NCI-H1436 treated with DMSO at 0.1 percent for 48 hours (cell line): ENCODE results near the gene PDE5A.
A peak's percentile ranks its signal among the peaks of the same experiment; 100 is the strongest.

Experiments
- DNase-seq: peaks from one replicate; lab custom pipeline; 2025; lab: John Stamatoyannopoulos, UW

PDE5A gene

DNA sequence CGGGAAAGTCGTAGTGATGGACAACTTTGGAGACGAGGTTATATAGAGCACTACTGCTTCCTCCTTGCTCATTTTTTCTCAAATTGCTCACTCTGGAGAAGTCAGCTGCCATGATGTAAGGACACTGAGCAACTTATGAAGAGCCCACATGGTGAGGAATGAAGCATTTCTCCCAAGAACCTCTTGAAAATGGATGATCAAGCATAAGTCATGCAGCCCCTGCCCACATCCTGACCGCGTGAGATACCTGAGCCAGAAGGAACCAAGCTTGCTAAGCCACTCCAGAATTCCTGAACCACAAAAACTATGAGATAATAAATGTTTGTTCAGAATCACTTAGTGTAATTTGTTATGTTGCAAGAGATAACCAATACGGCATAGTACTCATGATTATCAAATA, 42.8 kb downstream of the PDE5A start:
- no peak for DNase-seq

DNA sequence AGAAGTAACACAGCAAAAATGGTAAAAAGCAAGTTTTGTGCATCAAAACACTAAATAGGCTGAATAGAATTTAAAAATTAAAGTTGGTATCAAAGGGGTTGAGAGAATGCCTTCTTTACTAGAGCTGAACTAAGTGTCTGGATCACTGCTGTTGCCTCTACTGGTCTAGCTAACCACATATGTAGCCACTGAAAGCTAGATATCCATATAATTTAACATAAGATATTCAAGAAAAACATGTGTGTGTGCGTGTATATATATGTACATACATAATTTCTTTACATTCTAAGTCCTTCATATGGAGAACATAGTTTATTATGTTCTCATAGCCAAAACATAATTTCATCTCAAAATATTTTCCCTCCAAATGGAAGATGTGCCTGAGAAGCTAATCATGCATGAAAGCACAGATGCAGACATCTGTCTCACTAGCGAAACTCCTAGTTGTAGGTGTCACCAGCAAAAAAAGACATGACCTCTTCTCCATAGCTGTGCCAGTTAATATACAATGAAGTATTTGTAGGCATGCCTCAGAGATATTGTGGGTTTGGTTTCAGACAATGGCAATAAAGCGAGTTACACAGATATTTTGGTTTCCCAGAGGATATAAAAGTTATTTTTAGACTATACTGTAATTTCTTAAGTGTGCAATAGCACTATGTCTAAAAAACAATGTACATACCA, 47.3 kb downstream of the PDE5A start:
- no peak for DNase-seq

DNA sequence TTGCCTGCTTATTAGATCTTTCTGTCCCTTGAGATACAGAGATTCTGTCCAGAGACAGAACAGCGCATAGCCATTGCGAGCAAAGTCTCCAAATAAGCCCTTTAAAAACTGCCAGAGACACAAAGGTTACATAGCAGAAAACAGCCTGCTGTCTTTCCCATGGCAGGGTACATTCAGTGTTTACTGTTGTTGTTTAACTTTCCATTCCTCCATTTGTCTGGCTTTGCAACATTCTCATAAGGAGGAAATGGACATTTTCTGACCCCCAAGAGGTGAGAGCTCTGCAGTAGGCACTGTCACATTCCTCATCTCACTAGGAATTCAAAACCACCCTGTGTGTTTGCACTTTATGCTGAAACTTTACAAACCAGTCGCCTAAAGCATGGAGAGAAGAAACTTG, 48.3 kb downstream of the PDE5A start:
- DNase-seq, result no peak

DNA sequence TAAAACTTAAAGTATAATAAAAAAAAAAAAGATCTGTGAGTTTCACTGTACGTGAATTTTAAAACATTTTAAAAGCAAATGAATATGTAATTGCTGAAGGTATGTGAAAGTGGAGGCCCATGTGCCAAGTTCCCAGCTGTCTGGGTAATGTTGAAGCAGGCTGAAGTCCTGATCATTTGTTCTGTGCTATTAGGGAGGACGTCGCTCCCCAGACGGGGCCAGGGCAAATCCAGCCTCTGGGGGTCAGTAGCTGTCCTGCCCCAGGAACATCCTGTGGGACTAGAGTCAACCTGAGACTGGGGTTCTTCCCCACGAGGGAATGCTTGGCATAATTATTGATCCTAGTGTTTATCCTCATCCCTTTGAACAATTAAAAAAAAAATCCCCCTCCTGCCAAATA, 48.8 kb downstream of the PDE5A start:
- no peak for DNase-seq

DNA sequence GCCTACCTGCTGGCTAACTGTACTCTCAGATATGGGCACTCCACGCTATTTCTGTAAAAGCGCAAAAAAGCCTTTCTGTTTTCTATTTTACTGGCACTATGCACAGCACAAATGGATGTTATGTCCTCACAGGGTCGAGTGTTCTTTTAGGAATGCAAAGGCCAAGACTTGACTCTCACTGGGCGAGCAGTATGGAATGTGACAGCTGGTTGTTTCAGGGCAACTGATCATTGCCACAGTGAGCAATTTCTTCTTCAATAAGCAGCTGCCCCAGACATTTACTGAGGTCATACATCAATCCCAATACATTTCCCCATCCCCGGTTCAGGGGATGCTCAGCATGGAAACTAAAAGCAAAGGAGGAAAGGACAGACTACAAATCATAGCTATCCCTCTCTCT, 58.2 kb downstream of the PDE5A start:
- DNase-seq, result no peak

DNA sequence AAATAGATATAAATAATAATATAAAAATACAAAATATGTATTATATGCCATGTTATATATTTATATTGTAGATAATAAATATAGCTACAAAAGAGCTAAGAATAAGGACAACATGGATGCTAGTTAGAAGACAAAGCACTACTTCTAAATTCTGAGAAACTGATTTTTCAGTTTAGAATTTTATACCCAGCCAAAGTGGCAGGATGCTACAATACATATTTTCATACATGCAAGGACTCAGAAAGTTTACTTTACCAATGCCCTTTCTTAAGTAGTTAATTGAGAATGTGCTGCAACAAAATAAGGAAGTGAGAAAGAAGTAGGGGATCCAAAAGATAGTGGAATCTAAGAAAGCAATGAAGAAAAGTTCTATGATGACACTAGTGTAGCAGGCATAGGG, 64.5 kb downstream of the PDE5A start:
- DNase-seq, result no peak

DNA sequence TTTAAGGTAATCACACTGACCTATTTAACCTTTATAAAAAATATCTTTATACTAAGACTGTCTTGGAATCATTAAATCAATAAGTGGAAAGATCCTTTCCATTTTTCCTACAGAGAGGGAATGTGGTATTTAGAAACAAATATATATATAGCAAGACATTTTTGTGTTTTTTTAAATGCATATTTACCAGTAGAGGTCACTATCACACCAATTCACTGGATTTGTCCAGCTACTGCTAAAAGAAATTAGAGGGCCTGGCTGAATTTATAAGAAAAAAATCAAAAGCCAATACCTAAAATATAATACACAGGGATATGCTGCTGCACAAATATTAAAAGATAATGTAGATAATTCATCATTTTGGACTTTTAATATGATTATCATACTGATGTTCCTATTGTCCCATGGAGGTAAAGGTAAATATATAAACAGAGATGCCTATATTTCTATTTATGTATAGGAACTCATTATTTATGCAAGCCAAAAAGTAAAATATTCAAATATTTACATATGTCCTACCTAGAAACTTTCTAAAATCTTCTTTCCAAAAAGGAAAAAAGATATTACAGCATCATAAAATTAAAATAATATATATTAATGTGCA, 69.5 kb downstream of the PDE5A start:
- DNase-seq, result peak; percentile 15

DNA sequence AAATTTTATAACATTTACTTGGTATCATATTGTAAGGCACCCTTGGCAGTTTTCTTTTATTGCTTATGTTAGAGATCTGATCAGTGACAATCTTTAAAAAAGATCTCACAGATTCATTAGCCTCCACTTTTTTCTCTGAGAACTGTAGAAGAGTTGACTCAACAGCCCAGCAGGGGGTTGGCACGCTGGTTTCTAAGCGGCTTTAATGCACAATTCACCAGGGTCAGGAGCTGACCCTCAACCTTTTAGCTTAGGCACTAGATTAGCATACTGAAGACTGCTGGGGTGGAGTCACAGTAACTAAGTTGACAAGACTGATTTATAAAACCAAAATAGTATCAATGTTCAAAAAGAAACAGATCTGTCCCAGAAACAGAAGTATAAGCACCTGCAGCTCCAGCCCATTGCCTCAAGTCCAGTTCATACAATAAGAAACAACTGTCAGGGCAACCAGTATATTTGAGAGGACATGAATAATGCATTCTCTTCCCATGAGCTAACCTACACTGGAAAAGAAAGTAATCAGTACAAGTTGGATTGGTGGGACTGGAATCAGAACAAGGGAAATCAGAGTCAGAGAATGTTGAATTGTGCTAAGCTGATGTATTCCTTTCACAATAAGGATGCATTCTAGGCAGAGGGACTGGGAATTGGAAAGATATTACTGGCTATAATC, 77.6 kb downstream of the PDE5A start:
- no peak for DNase-seq

DNA sequence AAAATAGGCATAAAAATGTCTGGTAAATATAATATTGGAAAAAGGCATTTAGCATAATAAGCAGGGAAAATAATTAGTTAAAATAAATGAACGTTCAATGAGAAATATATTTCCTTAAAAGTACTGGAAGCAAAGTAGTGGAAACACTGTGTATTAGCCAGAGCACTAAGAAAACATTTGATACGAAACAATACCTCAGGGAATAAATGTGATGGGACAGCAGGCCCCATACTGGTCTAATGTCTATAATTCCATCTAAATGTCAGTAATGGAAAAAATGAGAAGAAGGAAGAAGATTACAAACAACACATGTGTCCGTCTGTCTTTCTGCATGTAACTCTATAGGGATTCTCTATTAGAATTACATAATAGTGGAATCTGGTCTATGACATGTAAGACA, 79.0 kb downstream of the PDE5A start:
- DNase-seq, result no peak

DNA sequence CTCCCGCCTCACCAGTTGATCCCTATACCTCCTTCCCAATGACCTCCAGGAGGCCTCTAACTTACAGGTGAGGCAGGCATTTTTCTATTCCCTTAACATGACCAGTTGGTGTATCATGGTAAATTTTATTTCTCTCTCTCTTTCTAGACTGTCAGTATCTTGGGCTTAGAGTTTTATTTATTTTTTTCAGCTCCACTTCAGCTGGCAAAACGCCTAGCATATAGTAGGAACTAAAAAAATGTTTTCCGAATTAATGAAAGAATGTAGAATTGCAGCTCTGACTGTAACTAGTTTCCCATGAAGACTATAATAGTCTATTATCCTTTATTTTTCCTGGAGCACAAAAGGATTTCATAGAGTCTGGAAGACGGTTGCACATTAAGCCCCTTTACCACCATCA, 84.8 kb downstream of the PDE5A start:
- DNase-seq, result no peak

DNA sequence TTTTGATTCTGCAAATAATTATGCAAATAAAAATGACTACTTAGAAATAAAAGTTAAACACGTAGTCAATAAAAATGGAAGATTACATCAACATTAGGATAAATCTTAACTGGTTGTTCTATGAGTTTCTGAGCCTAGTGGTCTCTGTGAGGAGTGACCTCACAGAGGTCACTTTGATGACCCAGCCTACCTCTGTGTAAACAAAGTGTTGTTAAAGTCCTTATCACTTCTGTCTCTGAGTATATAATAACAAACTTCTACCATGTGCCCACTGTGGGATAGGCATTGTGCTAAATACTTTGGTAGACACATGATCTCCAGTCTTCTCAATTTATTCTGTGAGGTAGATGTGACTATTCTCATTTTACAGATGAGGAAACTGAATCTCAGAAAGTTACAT, 85.4 kb downstream of the PDE5A start:
- no peak for DNase-seq

DNA sequence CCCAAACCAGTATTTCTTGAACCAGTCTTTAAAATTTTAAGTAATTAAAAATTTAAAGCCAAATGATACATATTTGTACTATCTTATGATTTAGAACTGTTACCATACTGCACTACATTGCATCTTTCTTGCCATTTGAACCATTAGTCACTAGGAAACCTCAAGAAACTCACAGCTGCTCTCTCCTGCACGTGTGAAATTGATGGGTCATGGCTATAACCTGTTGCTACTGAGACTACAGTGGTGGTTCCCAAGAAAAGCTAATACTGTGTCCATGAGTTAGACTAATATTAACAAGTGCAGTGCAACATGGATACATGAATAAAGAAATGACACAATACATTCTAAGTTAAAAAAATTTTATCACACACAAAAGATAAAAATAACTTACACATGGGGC, 88.4 kb downstream of the PDE5A start:
- DNase-seq, result no peak

DNA sequence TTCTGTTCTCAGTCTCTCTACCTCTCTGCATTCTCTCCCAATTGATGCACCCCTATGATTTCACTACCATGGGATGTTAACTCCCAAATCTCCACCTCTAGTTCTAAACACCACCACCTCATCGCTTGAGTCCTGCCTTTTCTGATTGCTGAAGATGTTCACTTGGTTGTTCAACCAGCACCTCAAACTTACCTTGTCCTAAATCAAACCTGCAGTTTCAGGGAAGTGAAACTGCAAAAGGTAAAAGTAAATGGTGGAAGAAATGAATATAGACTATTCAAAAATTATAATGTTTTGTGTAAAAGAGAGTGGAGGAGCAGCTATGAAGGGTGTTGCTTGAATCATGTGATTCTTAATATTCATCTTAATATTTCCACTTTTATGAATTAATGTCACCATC, 91.0 kb downstream of the PDE5A start:
- DNase-seq, result no peak

DNA sequence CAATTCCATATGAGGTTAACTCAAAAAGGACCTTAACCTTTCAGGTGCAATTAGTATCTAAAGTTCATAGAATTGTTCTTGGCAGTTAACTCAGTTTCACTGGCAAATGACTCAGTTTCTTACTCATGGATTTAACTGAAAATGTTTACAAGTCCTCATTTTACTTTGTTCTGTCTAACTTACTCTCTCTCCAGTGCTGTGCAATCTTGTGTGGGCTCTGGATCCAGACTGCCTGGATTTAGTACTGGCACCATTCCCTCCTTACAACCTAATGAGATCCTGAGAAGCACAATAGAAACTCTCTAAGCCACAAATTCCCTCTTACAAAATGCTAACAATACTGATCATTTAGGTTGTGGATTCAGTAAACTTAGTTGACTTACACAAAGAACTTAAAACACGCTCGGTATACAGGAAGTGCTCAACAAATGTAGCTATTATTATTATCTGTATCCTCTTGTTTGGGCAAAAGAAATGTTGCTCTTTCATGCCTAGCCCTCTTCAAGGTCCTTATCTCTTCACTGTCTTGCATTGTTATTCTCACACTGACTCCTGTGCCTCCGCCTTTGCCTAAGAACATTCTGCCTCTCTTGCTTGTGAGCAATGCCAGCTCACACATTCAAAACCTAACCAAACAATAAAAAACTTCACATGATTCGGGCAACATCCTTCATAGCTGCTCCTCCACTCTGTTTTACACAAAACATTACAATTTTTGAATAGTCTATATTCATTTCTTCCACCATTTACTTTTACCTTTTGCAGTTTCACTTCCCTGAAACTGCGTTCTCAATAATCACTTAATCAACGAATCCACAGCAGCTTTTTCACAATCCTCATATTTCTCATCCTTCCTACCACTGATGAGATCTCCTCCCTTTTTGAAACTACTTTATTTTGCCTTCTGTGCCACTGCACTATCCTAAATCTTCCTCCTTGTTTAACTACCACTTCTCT, 91.8 kb downstream of the PDE5A start:
- no peak for DNase-seq

DNA sequence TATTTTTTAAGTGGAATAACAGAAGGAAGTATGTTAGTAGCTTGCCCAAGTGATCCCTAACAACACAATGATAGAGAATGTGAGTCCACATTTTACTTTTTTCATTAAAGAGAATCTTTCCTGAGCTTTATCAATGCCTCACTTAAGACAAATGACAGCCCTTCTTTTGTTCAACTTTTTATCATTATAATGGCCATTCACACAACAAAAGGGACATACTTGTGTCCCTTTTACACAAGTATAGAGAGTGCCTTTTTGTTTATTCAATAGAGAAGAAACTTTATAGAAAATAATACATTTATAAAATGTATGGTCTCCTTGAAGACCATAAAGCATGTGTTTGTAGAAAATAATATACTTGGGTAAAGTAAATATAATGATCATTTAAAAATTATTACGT, 96.3 kb downstream of the PDE5A start:
- DNase-seq, result no peak

DNA sequence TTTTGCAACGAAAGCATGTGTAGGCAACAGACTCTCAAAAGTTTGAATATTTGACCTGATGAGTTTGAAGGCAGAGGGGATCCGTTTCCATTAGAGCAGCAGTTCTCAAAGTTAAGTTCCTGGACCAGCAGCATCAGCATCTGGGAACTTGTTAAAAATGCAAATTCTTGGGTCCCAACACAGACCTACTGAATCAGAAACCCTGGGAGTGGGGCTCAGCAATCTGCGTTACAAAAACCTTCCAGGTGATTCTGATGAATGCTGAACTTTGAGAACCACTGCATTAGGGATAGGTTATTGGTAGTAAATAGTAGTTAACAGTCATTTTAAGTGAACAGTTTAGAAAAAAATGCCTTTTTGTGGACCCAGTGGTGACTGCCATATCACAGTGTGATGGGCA, 98.8 kb downstream of the PDE5A start:
- no peak for DNase-seq

DNA sequence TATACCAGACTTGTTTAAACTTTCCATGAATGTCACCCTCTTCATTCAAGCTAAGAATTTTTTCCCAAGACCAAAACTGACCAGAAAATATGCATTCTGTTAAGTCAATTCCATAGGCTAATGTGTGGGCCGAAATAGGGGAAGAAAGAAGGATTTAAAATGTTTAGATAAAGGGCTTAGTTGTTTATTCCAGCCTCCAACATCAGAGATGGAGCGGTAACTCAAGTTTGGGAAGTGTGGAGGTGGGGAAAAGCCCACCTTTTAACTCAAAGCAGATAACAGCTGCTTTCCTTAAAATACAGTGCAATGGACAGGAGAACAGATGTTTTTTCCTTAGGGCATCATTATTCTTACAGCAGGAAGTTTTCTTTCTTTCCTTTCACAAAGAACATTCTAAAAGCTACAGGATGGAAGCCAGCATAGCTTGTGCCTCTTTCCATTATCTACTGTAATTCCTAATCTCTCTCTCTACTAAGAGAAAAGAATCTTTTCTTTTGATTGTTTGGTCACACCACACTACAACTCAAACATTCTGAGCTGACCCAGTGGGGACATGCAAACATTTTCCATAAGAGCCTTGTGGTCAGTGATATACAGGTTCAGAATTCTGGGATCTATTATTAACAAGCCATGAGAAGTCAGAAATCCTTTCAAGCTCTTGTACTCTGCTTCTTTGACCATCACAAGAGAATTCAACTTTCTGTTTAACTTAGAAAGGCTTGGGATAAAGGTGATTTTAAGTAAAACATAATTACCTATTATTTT, 101.6 kb downstream of the PDE5A start:
- no peak for DNase-seq

DNA sequence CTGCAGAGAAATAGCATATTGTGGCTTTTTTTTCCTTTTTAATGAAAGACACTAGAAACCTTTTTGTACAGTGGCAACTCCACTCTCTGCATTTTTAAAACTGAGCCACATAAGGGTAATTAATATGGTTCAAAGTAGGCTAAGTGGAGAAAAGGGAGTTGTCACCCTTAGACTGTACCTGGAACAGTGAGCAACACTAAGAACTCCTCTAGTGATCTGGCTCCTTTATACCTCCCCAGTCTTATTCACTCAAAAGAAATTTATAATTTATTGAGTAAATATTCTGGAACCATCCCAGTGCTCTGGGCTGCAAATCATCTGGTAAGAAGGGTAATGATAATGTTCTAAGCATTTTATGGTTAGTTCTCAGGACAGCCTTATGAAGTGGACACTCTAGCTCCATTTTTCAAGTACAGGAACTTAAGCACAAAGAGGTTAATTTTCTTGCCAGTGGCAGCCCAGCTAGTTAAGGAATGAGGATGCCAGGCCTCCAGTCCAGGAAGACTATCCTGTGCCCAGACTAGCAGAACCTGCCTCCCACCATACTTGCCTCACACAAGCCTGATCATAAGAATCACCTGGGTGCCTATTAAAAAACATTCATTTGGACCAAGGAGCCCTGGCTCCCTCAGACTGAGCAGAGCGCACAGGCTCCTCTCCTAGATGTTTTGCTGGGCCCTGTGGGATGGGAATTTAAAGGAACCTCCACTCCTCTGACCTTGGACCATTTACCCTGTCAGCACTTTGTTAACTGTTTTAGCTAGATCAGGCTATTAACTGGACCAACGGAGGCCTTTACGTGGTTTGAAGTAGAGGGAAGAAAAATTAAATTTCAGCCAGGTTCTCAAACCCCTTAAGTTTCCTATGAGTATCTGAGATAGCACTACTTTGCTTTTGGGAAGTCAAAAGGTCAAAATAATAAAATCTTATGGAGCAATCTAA, 102.6 kb downstream of the PDE5A start:
- no peak for DNase-seq

DNA sequence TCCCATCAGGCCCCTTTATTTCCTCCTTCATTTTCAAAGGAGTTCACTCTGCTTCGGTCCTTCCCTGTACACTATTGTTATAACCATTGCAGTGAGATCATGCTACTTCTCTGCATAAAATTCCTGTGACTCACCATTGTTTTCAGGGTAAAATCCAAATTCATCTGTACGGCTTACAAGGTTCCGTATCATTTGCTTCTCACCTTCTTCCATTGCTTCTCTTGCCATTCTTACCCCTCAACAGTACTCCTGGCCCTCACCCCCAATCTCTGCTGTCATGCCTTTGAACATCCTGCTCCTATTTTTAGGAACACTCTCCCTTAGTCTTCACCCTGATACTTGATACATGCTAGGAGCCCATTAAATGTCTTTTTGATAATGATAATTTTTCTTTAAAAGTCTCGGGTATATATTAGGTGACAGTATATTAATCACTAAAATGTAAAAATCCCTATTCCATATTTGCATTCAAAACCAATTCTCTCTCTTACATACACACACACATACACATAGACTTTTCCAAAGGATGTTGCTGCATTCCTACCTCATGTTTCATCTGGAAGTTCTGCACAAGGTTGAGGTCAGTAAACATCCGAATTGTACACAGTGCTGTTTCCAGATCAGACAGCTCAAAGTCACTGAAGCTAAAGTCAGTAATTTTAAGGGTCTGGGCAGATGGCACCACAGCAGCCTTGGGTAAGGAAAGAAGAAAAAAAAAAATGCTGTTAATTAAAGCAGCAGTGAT, 103.4 kb downstream of the PDE5A start:
- no peak for DNase-seq

DNA sequence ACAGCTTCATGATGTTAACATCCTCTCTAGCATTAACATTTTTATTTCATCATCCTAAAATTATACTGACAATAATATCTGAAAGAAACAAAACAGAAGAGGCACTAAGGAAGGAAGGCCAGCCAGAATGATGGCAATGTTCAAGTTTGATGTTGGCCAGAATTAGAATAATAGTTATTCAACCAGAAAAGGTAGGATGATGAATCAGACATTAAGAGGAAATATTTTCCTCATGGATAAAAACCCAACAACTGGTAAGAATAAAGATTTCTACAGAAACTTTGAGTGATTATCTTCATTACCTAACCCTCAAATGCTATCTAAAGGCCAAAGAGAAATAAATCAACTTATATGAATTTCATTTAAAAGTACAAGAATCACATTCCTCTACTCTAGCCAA, 105.2 kb downstream of the PDE5A start:
- DNase-seq, result no peak
